ENCODE measurements around the gene FSCN2. TPM values are rescaled to one million over a fixed set of nuclear protein-coding genes. Genes with fewer than 3 reads are reported as not detected.

FSCN2 gene
- total RNA-seq, 1 donor from 2014 or later = 6.6 TPM

GRCh38 chr17:81487487-81488275 is 40.5 kb upstream of the FSCN2 start:
- H3K27ac ChIP-seq = peak overlapping the region; percentile 74
- H3K9me3 ChIP-seq = no peaks in the 10 kb centered on the region
- no peaks in the 10 kb centered on the region for H3K27me3 ChIP-seq
- DNase-seq (ENCODE audit: extremely low spot score in 2 of 2) = no peak
- peaks cover 32% of the 10 kb centered on the region for H3K4me1 ChIP-seq
- H3K36me3 ChIP-seq = no peaks in the 10 kb centered on the region
- TF ChIP-seq POLR2AphosphoS5 (IDR thresholded peaks at IDR 0.05; ENCODE audit: insufficient read depth in 1 of 2, low read depth in 1 of 2) (peak in 1 of 2 donors; percentile 56), POLR2A (IDR thresholded peaks at IDR 0.05) (peak in 1 of 2 donors; percentile 24), CTCF (IDR thresholded peaks at IDR 0.05) (no peak)
- intact Hi-C loops (cut with DNase I) = no loop called here
- peak overlapping the region; percentile 51 to 64 for H3K4me3 ChIP-seq

- no peaks in the 10 kb centered on the region for H3K9me3 ChIP-seq
- no peak for DNase-seq (ENCODE audit: extremely low spot score in 2 of 2)
- peak overlapping the region; percentile 51 to 64 for H3K4me3 ChIP-seq
- no peaks in the 10 kb centered on the region for H3K27me3 ChIP-seq
- H3K4me1 ChIP-seq = peaks cover 27% of the 10 kb centered on the region
- peak overlapping the region; percentile 74 for H3K27ac ChIP-seq
- H3K36me3 ChIP-seq = no peaks in the 10 kb centered on the region
- intact Hi-C loops (cut with DNase I) = no loop called here
- TF ChIP-seq CTCF (IDR thresholded peaks at IDR 0.05) (no peak), POLR2AphosphoS5 (IDR thresholded peaks at IDR 0.05; ENCODE audit: insufficient read depth in 1 of 2, low read depth in 1 of 2) (peak in 1 of 2 donors; percentile 2)
Measured at GRCh38 chr17:81488276-81488860, 39.8 kb upstream of the FSCN2 start.

GRCh38 chr17:81489012-81489997 is 38.9 kb upstream of the FSCN2 start:
- TF ChIP-seq CTCF (IDR thresholded peaks at IDR 0.05) = no peak
- no peak for TF ChIP-seq POLR2A (IDR thresholded peaks at IDR 0.05)
- no peak for TF ChIP-seq POLR2AphosphoS5 (IDR thresholded peaks at IDR 0.05; ENCODE audit: insufficient read depth in 1 of 2, low read depth in 1 of 2)
- Histone ChIP-seq H3K27ac (no peak overlapping the region), H3K36me3 (no peaks in the 10 kb centered on the region), H3K9me3 (no peaks in the 10 kb centered on the region), H3K4me1 (peaks cover 20% of the 10 kb centered on the region), H3K27me3 (no peaks in the 10 kb centered on the region), H3K4me3 (no peak overlapping the region)
- intact Hi-C loops (cut with DNase I) = no loop called here
- DNase-seq (ENCODE audit: extremely low spot score in 2 of 2) = no peak

- no peaks in the 10 kb centered on the region for H3K27me3 ChIP-seq
- H3K9me3 ChIP-seq = no peaks in the 10 kb centered on the region
- TF ChIP-seq POLR2A (IDR thresholded peaks at IDR 0.05) (no peak), CTCF (IDR thresholded peaks at IDR 0.05) (no peak), POLR2AphosphoS5 (IDR thresholded peaks at IDR 0.05; ENCODE audit: insufficient read depth in 1 of 2, low read depth in 1 of 2) (no peak)
- intact Hi-C loops (cut with DNase I) = no loop called here
- H3K4me3 ChIP-seq = no peak overlapping the region
- no peak overlapping the region for H3K27ac ChIP-seq
- peaks cover 13% of the 10 kb centered on the region for H3K4me1 ChIP-seq
- DNase-seq (ENCODE audit: extremely low spot score in 2 of 2) = no peak
- no peaks in the 10 kb centered on the region for H3K36me3 ChIP-seq
Measured at GRCh38 chr17:81489998-81490992, 37.9 kb upstream of the FSCN2 start.
